Transverse colon (tissue), 4 donors: Measurements from ENCODE around the gene STING1.

Experiments
- EP300 ChIP-seq: sonication (generic); formaldehyde crosslinking; IDR thresholded peaks from one replicate; pipeline ENCODE4 v1.6.1; 2017; ENCODE audit warnings: antibody characterized with exemption, low read depth
- POLR2AphosphoS5 ChIP-seq, 3 donors: sonication (generic); formaldehyde crosslinking; IDR thresholded peaks; one replicate each; pipeline ENCODE4 v1.6.1; 2016; ENCODE audit warnings: antibody characterized with exemption in 3 of 3
- TF ChIP-seq, protein P1 (sequence below), 5 experiments: fragments of 200-600 bp in 3 of 5; fragments of 450-650 bp in 2 of 5; sonication (generic) in 3 of 5; IDR thresholded peaks; 1 replicate in 2 of 5; 2 replicates in 3 of 5; pipeline ENCODE4 v1.5.1; 2016 to 2017; ENCODE audit warnings: antibody characterized with exemption in 5 of 5, inconsistent platforms in 3 of 5, mild to moderate bottlenecking in 2 of 5, moderate library complexity in 1 of 5

DNA sequence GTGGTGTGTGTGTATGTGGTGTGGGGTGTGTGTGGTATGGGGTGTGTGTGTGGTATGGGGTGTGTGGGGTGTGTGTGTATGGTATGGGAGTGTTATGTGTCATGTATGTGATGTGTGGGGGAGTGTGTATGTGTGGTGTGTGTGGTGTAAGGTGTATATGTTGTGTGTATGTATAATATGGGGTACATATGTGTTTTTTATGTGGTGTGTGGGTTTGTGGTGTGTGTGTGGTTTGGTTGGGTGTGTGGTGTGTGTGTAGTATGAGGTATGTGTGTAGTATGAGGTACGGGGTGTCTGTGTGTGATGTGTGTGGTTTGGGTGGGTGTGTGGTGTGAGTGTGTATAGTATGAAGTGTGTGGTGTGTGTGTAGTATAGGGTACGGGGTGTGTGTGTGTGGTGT, 31.4 kb downstream of the STING1 start:
- TF ChIP-seq EP300 (no peak), POLR2AphosphoS5 (IDR thresholded peaks at IDR 0.05) (no peak)
- TF ChIP-seq, protein P1, sequence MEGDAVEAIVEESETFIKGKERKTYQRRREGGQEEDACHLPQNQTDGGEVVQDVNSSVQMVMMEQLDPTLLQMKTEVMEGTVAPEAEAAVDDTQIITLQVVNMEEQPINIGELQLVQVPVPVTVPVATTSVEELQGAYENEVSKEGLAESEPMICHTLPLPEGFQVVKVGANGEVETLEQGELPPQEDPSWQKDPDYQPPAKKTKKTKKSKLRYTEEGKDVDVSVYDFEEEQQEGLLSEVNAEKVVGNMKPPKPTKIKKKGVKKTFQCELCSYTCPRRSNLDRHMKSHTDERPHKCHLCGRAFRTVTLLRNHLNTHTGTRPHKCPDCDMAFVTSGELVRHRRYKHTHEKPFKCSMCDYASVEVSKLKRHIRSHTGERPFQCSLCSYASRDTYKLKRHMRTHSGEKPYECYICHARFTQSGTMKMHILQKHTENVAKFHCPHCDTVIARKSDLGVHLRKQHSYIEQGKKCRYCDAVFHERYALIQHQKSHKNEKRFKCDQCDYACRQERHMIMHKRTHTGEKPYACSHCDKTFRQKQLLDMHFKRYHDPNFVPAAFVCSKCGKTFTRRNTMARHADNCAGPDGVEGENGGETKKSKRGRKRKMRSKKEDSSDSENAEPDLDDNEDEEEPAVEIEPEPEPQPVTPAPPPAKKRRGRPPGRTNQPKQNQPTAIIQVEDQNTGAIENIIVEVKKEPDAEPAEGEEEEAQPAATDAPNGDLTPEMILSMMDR (IDR thresholded peaks at IDR 0.05) = no peak
